ENCODE data around the gene XRCC3. TPM values are rescaled to one million over a fixed set of nuclear protein-coding genes. Genes with fewer than 3 reads are reported as not detected.
"Not testable (repeated sequence)": the region's sequence is repeated elsewhere in the genome, so short reads cannot be mapped to it uniquely, and the experiment has no call there.

XRCC3 gene
- total and polyA plus RNA-seq, 2 donors (not counting 3 experiments of a cell fraction or from before 2014, with no cell fraction given) = 13.6 to 27.2 TPM

DNA sequence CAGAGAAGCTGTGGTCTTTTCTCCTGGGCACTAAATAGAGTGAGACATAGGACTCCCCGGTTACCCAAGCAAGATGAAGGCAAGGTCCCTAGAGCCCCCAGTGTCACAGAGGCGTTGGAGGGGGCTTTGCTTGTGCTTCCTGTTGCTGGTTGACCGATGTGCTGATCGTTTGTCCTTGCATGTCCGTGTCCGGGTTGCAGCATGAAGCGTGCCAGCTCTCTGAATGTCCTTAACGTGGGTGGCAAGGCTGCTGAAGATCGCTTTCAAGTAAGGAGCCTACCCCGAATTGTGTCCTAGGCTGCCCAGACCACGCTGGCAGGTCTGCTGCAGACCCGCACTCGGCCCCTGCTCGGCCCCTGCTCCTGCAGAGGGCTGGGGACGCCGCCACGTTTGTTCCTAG lies 23.1 kb downstream of the XRCC3 start:
- no peak overlapping the region for H2AFZ ChIP-seq (ENCODE audit: low read depth, low read length)
- H3K4me3 ChIP-seq (replicated peaks in 1 of 3; ENCODE audit: insufficient read depth in 1 of 3, low read depth in 1 of 3, low read length in 3 of 3) = no peak overlapping the region
- FAIRE-seq (no peak), DNase-seq (ENCODE audit: low read depth, low spot score) (no peak)
- H3K9me1 ChIP-seq (replicated peaks; ENCODE audit: control insufficient read depth, extremely low read depth, insufficient read depth, low read length) = no peaks in the 10 kb centered on the region
- no peak overlapping the region for H3K27ac ChIP-seq (ENCODE audit: insufficient read depth, low read depth, low read length)
- peaks cover 11% of the 10 kb centered on the region for H3K79me2 ChIP-seq (ENCODE audit: control insufficient read depth, insufficient read depth, low read length)
- no peaks in the 10 kb centered on the region for H3K9me3 ChIP-seq (replicated peaks; ENCODE audit: control insufficient read depth, insufficient read depth, low read length)
- no peaks in the 10 kb centered on the region for H3K27me3 ChIP-seq (ENCODE audit: control insufficient read depth in 2 of 2, insufficient read depth in 2 of 2, low read length in 2 of 2)
- H4K20me1 ChIP-seq (replicated peaks; ENCODE audit: control insufficient read depth, extremely low read depth, insufficient read depth, low read length) = peaks cover 3% of the 10 kb centered on the region
- dilution Hi-C loops (cut with MboI; ENCODE audit: extremely low pct_ligation_motif_present, low sequenced_read_pairs) (no loop called here), intact Hi-C loops (cut with micrococcal nuclease) (no loop called here)
- BruUV-seq (replicated peaks) = no TSS peak
- peaks cover 16 to 20% of the 10 kb centered on the region in 2 experiments for H3K36me3 ChIP-seq (ENCODE audit: control insufficient read depth in 2 of 2, extremely low read depth in 1 of 2, insufficient read depth in 2 of 2, low read length in 2 of 2)
- TF ChIP-seq MYC (IDR thresholded peaks at IDR 0.05; ENCODE audit: low read depth, low read length) (no peak), FOS (IDR thresholded peaks at IDR 0.05; ENCODE audit: borderline replicate concordance, insufficient read depth, low read length) (no peak), POLR2A (IDR thresholded peaks at IDR 0.05; ENCODE audit: low read depth, low read length) (no peak), POLR2AphosphoS5 (IDR thresholded peaks at IDR 0.05; ENCODE audit: insufficient read depth, low read depth, low read length) (no peak), EZH2 (IDR thresholded peaks at IDR 0.05; ENCODE audit: borderline replicate concordance, low read depth, low read length, severe bottlenecking) (no peak), JUN (IDR thresholded peaks at IDR 0.05; ENCODE audit: borderline replicate concordance, insufficient read depth, insufficient read length, low read depth) (no peak), GATA2 (IDR thresholded peaks at IDR 0.05; ENCODE audit: insufficient read depth, insufficient read length, low read depth, low read length) (no peak)
- TF ChIP-seq, protein P1, sequence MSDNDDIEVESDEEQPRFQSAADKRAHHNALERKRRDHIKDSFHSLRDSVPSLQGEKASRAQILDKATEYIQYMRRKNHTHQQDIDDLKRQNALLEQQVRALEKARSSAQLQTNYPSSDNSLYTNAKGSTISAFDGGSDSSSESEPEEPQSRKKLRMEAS (IDR thresholded peaks at IDR 0.05; ENCODE audit: insufficient read depth, insufficient read length) = no peak
- TF ChIP-seq, protein P2, sequence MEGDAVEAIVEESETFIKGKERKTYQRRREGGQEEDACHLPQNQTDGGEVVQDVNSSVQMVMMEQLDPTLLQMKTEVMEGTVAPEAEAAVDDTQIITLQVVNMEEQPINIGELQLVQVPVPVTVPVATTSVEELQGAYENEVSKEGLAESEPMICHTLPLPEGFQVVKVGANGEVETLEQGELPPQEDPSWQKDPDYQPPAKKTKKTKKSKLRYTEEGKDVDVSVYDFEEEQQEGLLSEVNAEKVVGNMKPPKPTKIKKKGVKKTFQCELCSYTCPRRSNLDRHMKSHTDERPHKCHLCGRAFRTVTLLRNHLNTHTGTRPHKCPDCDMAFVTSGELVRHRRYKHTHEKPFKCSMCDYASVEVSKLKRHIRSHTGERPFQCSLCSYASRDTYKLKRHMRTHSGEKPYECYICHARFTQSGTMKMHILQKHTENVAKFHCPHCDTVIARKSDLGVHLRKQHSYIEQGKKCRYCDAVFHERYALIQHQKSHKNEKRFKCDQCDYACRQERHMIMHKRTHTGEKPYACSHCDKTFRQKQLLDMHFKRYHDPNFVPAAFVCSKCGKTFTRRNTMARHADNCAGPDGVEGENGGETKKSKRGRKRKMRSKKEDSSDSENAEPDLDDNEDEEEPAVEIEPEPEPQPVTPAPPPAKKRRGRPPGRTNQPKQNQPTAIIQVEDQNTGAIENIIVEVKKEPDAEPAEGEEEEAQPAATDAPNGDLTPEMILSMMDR (IDR thresholded peaks at IDR 0.05; ENCODE audit: extremely low read depth in 1 of 2, insufficient read depth in 1 of 2, low read depth in 1 of 2, low read length in 2 of 2) = no peak
- no peak overlapping the region for H3K9ac ChIP-seq (replicated peaks; ENCODE audit: extremely low read depth, insufficient read depth, low read length)
- no peak overlapping the region for H3K4me2 ChIP-seq (ENCODE audit: insufficient read depth, low read length)
- POLR2A ChIA-PET = no interaction called here
- peaks cover 8% of the 10 kb centered on the region for H3K4me1 ChIP-seq (ENCODE audit: control insufficient read depth, extremely low read depth, insufficient read depth, low read length)
- CTCF ChIA-PET = no interaction called here

DNA sequence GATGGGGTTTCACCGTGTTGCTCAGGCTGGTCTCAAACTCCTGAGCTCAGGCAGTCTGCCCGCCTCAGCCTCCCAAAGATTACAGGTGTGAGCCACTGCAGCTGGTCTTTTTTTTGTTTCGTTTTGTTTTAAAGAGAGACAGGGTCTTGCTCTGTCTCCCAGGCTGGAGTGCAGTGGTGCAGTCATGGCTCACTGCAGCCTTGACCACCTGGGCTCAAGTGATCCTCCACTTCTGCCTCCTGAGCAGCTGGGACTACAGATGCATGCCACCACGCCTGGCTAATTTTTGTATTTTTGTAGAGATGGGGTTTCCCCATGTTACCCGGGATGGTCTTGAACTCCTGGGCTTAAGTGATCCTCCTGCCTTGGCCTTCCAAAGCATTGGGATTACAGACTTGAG lies 23.6 kb downstream of the XRCC3 start:
- H3K79me2 ChIP-seq (ENCODE audit: control insufficient read depth, insufficient read depth, low read length) = peaks cover 11% of the 10 kb centered on the region

More for the DNA sequence above, 23.6 kb downstream of the XRCC3 start:
- POLR2A ChIA-PET = interaction anchor here (0.7 kb wide), 1 partner anchor 25 kb away, joined by 3 read pairs; no protein-coding TSS in a partner anchor
- H3K27ac ChIP-seq (ENCODE audit: insufficient read depth, low read depth, low read length); H3K4me2 ChIP-seq (ENCODE audit: insufficient read depth, low read length); DNase-seq (ENCODE audit: low read depth, low spot score); H3K9me3 ChIP-seq (replicated peaks; ENCODE audit: control insufficient read depth, insufficient read depth, low read length); H3K4me3 ChIP-seq (replicated peaks in 1 of 3; ENCODE audit: insufficient read depth in 1 of 3, low read depth in 1 of 3, low read length in 3 of 3); H3K9me1 ChIP-seq (replicated peaks; ENCODE audit: control insufficient read depth, extremely low read depth, insufficient read depth, low read length); H3K9ac ChIP-seq (replicated peaks; ENCODE audit: extremely low read depth, insufficient read depth, low read length); H2AFZ ChIP-seq (ENCODE audit: low read depth, low read length); BruUV-seq (replicated peaks); dilution Hi-C loops (cut with MboI; ENCODE audit: extremely low pct_ligation_motif_present, low sequenced_read_pairs); H4K20me1 ChIP-seq (replicated peaks; ENCODE audit: control insufficient read depth, extremely low read depth, insufficient read depth, low read length); intact Hi-C loops (cut with micrococcal nuclease); H3K27me3 ChIP-seq (ENCODE audit: control insufficient read depth in 2 of 2, insufficient read depth in 2 of 2, low read length in 2 of 2); CTCF ChIA-PET; H3K4me1 ChIP-seq (ENCODE audit: control insufficient read depth, extremely low read depth, insufficient read depth, low read length); FAIRE-seq: not testable (repeated sequence)
- H3K36me3 ChIP-seq (ENCODE audit: control insufficient read depth in 2 of 2, extremely low read depth in 1 of 2, insufficient read depth in 2 of 2, low read length in 2 of 2) = peaks cover 16 to 24% of the 10 kb centered on the region in 2 experiments

All from endothelial cell of umbilical vein (primary cell).